HG03520 (cell line): ENCODE data around the gene MTO1.
"Not testable (repeated sequence)": the region's sequence is repeated elsewhere in the genome, so short reads cannot be mapped to it uniquely, and the experiment has no call there.

Experiments used
- ATAC-seq: cut with Tn5 transposase; IDR thresholded peaks from one replicate; pipeline ENCODE4 v1.9.1; 2021; ENCODE audit warnings: mild to moderate bottlenecking, moderate library complexity; ENCODE audit not compliant: unreplicated experiment

MTO1 gene

GRCh38 chr6:73525546-73526330 is 64.2 kb downstream of the MTO1 start:
- ATAC-seq = no peak

- ATAC-seq = no peak
Measured at GRCh38 chr6:73528897-73529296, 67.4 kb downstream of the MTO1 start.

- no peak for ATAC-seq
Measured at GRCh38 chr6:73532293-73532692, 70.8 kb downstream of the MTO1 start.

GRCh38 chr6:73534628-73535027 is 73.1 kb downstream of the MTO1 start:
- ATAC-seq = no peak

GRCh38 chr6:73537677-73538076 is 76.1 kb downstream of the MTO1 start:
- ATAC-seq = no peak

GRCh38 chr6:73538116-73538779 is 76.7 kb downstream of the MTO1 start:
- no peak for ATAC-seq

- not testable (repeated sequence) for ATAC-seq
Measured at GRCh38 chr6:73542481-73542880, 80.9 kb downstream of the MTO1 start.

GRCh38 chr6:73542891-73543290 is 81.4 kb downstream of the MTO1 start:
- no peak for ATAC-seq

GRCh38 chr6:73547036-73547435 is 85.5 kb downstream of the MTO1 start:
- no peak for ATAC-seq

GRCh38 chr6:73548458-73549446 is 87.2 kb downstream of the MTO1 start:
- no peak for ATAC-seq

GRCh38 chr6:73551115-73551514 is 89.6 kb downstream of the MTO1 start:
- not testable (repeated sequence) for ATAC-seq

GRCh38 chr6:73555380-73555949 is 93.9 kb downstream of the MTO1 start:
- ATAC-seq = not testable (repeated sequence)

GRCh38 chr6:73556836-73557235 is 95.3 kb downstream of the MTO1 start:
- no peak for ATAC-seq
